Activated CD8-positive, alpha-beta T cell treated with anti-CD3 and anti-CD28 coated beads, Interleukin-2, amount 10 ng/mL, durations not matched to agents 7 days and 5 days (primary cell): ENCODE data around the gene SYCP2. TPM values are rescaled to one million over a fixed set of nuclear protein-coding genes. Genes with fewer than 3 reads are reported as not detected.
A peak's percentile ranks its signal among the peaks of the same experiment; 100 is the strongest.

Experiments used
- ATAC-seq: fragments of 150-1000 bp; cut with Tn5 transposase; one replicate; pipeline ENCODE4 v1.10.0; 2021; ENCODE audit warnings: moderate library complexity
- CTCF ChIA-PET: fragments of 350-600 bp; sonication (Branson Sonifier 250); formaldehyde crosslinking; loops from one replicate; lab custom pipeline; 2021; ENCODE audit warnings: antibody characterized with exemption; lab: Charles Lee
- POLR2A ChIA-PET: fragments of 350-600 bp; sonication (Branson Sonifier 250); formaldehyde crosslinking; loops from one replicate; lab custom pipeline; 2021; ENCODE audit warnings: antibody characterized with exemption; lab: Charles Lee
- DNase-seq: peaks from one replicate; pipeline ENCODE4 v3.0.0-alpha.2; 2020
- H3K27ac Mint-ChIP-seq: one replicate; pipeline ENCODE4 v1.8.0; 2021; ENCODE audit warnings: mild to moderate bottlenecking, mixed read lengths
- H3K27me3 Mint-ChIP-seq: one replicate; pipeline ENCODE4 v1.8.0; 2021; ENCODE audit warnings: low read depth, mixed read lengths
- H3K36me3 Mint-ChIP-seq: one replicate; pipeline ENCODE4 v1.8.0; 2021; ENCODE audit warnings: low read depth, mixed read lengths
- H3K4me1 Mint-ChIP-seq: one replicate; pipeline ENCODE4 v1.8.0; 2021; ENCODE audit warnings: low read depth, mixed read lengths
- H3K4me3 Mint-ChIP-seq: one replicate; pipeline ENCODE4 v1.8.0; 2021; ENCODE audit warnings: mild to moderate bottlenecking, mixed read lengths
- H3K9me3 Mint-ChIP-seq: one replicate; pipeline ENCODE4 v1.8.0; 2022; ENCODE audit warnings: mixed read lengths; ENCODE audit not compliant: insufficient read depth
- total RNA-seq, 2 experiments: library from RNA; stranded (reverse); gene quantifications; one replicate each; pipeline ENCODE4 v1.2.3, GENCODE V29; 2021

Gene SYCP2
- total RNA-seq, 2 experiments from 2014 or later = 6.5 to 6.6 TPM

- ATAC-seq = no peak
- no peaks in the 10 kb centered on the region for H3K9me3 Mint-ChIP-seq
- no peak overlapping the region for H3K4me3 Mint-ChIP-seq
- DNase-seq = no peak
- H3K27ac Mint-ChIP-seq = no peak overlapping the region
- CTCF ChIA-PET = no interaction called here
- no peaks in the 10 kb centered on the region for H3K36me3 Mint-ChIP-seq
- H3K4me1 Mint-ChIP-seq = no peaks in the 10 kb centered on the region
- POLR2A ChIA-PET = no interaction called here
- no peaks in the 10 kb centered on the region for H3K27me3 Mint-ChIP-seq
These were observed 114.5 kb downstream of the SYCP2 start for GRCh38 chr20:59818911-59819310.

GRCh38 chr20:59817846-59818615 lies 115.4 kb downstream of the SYCP2 start:
- CTCF ChIA-PET = no interaction called here
- Mint-ChIP-seq H3K4me3 (no peak overlapping the region), H3K9me3 (no peaks in the 10 kb centered on the region), H3K27me3 (no peaks in the 10 kb centered on the region), H3K27ac (no peak overlapping the region), H3K4me1 (no peaks in the 10 kb centered on the region), H3K36me3 (no peaks in the 10 kb centered on the region)
- no peak for ATAC-seq
- no peak for DNase-seq
- POLR2A ChIA-PET = no interaction called here

GRCh38 chr20:59817406-59817805 lies 116.0 kb downstream of the SYCP2 start:
- H3K27me3 Mint-ChIP-seq = no peaks in the 10 kb centered on the region
- DNase-seq (no peak), ATAC-seq (no peak)
- ChIA-PET POLR2A (no interaction called here), CTCF (no interaction called here)
- no peaks in the 10 kb centered on the region for H3K9me3 Mint-ChIP-seq
- H3K27ac Mint-ChIP-seq = no peak overlapping the region
- H3K4me1 Mint-ChIP-seq = no peaks in the 10 kb centered on the region
- H3K36me3 Mint-ChIP-seq = no peaks in the 10 kb centered on the region
- H3K4me3 Mint-ChIP-seq = no peak overlapping the region

GRCh38 chr20:59816146-59816738 lies 117.2 kb downstream of the SYCP2 start:
- H3K4me3 Mint-ChIP-seq = no peak overlapping the region
- no peaks in the 10 kb centered on the region for H3K9me3 Mint-ChIP-seq
- DNase-seq = no peak
- ChIA-PET POLR2A (no interaction called here), CTCF (no interaction called here)
- no peaks in the 10 kb centered on the region for H3K27me3 Mint-ChIP-seq
- H3K4me1 Mint-ChIP-seq = no peaks in the 10 kb centered on the region
- no peaks in the 10 kb centered on the region for H3K36me3 Mint-ChIP-seq
- ATAC-seq = no peak
- H3K27ac Mint-ChIP-seq = no peak overlapping the region

GRCh38 chr20:59814840-59815340 lies 118.5 kb downstream of the SYCP2 start:
- H3K27ac Mint-ChIP-seq = no peak overlapping the region
- ATAC-seq (no peak), DNase-seq (peak; percentile 13)
- no peaks in the 10 kb centered on the region for H3K27me3 Mint-ChIP-seq
- ChIA-PET POLR2A (no interaction called here), CTCF (no interaction called here)
- no peaks in the 10 kb centered on the region for H3K9me3 Mint-ChIP-seq
- no peak overlapping the region for H3K4me3 Mint-ChIP-seq
- no peaks in the 10 kb centered on the region for H3K4me1 Mint-ChIP-seq
- H3K36me3 Mint-ChIP-seq = no peaks in the 10 kb centered on the region

- CTCF ChIA-PET = no interaction called here
- no peak for ATAC-seq
- Mint-ChIP-seq H3K27me3 (no peaks in the 10 kb centered on the region), H3K4me3 (no peak overlapping the region), H3K36me3 (no peaks in the 10 kb centered on the region), H3K4me1 (no peaks in the 10 kb centered on the region), H3K9me3 (no peaks in the 10 kb centered on the region), H3K27ac (no peak overlapping the region)
- DNase-seq = peak; percentile 8
- POLR2A ChIA-PET = no interaction called here
These were observed 119.2 kb downstream of the SYCP2 start for GRCh38 chr20:59813948-59814839.

Other genes starting within 250 kb of the SYCP2 start
- 1 to 10 TPM; 6.7 TPM for gene PPP1R3D, start 6.7 kb upstream of the SYCP2 start, total RNA-seq
- gene FAM217B, start 6.8 kb upstream of the SYCP2 start, total RNA-seq = 10 to 100 TPM; 27.0 to 32.5 TPM
- under 1 TPM; 0.26 to 0.34 TPM for gene CDH26, start 24.8 kb upstream of the SYCP2 start, total RNA-seq